NCI-H524 treated with DMSO at 0.1 percent for 48 hours (cell line): ENCODE data around the gene ATF4.
"Not testable (repeated sequence)": the region's sequence is repeated elsewhere in the genome, so short reads cannot be mapped to it uniquely, and the experiment has no call there.

Source experiments
- DNase-seq: peaks from one replicate; lab custom pipeline; 2025; lab: John Stamatoyannopoulos, UW

ATF4 gene

DNA sequence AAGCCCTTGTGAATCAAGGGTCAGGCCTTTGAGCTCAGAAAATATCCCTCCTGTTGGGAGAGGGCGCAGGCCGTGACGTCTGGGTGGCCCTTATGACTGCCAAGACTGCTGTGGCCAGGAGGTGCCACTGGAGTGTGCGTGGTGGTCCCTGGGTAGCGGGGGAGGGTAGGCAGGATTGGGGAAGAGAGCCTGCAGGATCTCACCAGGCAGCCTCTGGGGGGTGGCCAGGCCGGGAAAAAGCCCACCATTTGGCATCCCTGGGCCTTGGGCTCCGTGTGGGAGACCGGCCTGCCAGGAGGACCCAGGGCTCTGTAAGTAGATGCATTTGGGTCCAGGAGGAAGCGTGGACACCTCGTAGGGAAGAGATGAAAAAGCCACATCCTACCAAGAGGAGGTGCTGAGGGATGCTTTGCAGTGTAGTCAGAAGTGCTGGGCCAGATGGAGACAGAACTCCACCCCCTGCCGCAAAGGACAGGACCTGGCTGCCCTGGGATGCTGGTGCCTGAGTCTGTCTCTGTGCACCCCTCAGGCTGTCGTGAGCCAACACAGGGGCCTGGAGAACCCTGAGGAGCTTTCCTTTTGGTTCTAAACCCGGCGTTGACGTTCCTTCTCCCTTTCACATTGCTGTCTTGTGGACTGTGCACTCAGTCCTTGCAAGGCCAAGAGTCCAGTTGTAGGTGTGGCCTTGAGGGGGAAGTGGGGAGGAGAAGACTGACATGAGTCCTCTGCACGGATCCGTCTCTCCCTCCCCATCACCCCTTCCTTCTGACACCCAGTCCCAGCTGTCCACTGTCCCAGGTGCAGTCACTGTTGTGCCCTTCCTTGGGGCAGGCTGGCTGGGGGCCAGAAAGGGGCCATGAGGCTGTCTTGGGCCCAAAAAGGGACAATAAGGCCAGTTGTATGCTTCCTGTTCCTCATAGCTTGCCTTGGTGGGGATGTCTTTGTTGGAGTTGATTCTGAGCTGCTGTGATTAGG, 31.0 kb upstream of the ATF4 start:
- DNase-seq = no peak

GRCh38 chr22:39490135-39490798, 30.1 kb upstream of the ATF4 start:
- peak; percentile 40 for DNase-seq

DNA sequence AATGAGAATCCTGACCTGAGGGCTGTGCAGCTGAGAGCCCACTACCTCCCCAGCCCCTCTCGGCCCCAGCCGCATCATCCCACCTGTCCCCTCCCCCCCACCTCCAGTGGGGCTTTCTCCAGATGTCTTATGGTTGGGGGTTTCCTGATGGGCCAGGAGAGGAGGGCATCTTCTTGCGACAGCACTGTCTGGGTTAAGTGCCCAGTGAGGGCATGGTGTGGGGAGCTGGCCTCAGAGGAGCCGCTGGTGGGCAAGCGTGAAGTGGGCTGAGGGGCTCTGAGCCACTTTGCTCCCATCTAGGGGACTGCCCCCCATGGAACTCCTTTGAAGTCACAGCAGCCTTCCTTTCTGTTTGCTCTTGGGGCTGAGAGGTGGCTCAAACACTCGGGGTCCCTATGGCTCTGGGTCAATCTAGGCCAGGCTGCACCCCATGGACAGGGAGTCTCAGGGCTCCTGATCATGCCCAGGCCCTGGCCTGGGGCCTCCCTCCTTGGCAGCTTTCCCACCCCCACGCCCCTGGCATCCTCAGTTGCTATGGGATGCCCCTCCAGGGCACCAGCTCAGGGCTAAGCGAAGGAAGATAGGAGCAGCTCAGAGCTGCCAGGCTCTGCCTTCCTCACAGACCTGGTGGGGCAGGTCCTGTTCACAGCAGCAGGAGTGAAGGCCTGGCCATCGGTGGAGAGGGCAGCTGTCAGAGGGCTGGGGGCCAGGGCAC, 29.2 kb upstream of the ATF4 start:
- DNase-seq = no peak

DNA sequence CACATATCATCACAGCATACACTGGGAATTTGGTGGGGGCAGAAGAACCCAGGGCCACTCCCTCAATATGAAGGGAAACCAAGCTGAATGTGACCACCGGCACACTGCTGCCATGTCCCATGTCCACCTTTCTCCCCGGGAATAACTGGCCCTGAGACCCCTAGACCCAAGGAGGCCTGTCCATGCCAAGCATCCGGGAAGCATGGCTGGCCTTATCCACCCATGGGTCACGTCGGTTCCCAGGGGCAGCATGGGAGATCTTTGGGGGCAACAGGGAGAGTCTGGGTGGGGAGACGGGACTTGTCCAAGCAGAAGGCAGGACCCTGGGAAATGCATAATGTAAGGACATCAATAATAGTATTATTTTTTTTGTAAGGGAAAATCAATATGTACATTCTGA, 28.7 kb upstream of the ATF4 start:
- DNase-seq = no peak

GRCh38 chr22:39492186-39492585, 28.2 kb upstream of the ATF4 start:
- no peak for DNase-seq

- no peak for DNase-seq
These were observed 26.6 kb upstream of the ATF4 start for GRCh38 chr22:39493759-39494158.

DNA sequence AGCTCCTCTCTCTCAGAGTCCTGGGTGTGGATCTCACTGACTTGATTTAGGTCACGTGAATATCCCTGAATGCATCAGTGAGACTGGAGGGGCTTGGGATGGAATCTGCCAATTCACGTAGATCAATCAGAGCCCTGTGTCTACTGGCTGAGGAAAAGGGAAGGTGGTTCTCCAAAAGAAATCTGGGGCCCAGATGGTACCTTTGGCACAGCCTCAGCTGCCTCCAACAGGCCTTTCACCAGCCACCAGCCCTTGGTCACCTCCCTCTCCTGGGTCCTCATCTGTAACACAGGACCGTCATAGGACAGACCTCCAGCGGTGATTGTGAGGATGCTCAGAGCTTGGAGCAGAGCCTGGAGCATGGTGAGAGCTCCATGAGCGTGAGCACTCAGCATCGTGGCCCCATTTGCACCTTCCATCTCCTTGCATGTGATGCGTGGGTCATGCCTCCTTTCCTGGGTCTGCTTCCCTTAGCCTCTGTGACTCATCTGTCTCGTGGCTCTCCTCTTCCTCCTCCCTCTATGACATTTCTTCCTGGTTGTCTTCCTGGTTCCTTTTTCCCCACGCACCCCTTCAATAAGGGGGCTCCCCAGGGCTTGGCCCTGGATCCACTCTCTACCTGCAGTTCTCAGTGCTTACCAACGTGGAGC, 25.8 kb upstream of the ATF4 start:
- no peak for DNase-seq

DNA sequence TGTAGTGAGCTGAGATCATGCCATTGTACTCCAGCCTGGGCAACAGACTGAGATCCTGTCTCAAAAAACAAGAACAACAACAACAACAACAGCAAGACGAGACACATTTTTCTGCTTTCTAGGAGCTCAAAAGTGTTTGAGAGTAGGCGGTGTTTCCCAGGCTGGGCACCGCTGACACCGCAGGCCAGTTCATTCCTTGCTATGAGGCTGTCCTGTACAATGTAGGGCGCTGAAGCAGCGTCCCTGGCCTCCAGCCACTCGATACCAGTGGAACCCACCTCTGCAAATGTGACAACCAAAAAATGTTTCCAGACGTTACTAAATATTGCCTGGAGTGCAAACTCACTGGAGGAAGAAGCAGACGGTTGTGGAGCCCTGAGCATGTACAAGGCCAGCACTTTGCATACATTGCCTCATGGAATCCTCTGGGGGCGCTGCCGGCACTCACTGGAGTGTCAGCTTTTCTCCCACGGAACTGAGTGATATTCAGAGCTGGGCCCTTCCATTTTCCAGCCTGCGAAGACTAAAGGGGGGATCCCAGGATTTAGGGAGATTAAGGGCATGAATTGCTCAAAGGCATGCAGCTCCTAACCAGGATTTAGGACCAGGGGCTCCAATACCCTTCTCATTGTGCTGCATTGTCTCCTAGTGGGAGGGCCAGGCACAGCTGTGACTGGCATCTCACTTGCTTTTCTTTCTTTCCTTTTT, 24.1 kb upstream of the ATF4 start:
- no peak for DNase-seq

DNA sequence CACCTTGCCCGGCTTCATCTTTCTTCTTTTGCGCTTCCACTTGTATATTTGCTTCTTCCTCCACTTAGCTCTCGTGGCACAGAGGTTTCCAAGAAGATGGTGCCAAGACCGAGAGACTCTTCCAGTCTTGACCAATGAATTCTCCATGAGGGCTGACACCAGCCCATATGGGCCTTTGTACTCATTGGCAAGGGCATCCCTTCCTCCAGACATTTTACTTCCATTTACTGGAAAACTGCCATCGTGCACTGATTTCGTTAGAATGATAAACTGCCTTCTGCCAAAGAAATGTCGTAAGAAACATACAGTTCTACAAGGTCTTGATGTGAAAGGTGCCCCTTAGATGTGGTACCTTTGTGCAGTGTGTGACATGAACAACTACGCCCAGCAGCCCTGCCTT, 22.9 kb upstream of the ATF4 start:
- no peak for DNase-seq

DNA sequence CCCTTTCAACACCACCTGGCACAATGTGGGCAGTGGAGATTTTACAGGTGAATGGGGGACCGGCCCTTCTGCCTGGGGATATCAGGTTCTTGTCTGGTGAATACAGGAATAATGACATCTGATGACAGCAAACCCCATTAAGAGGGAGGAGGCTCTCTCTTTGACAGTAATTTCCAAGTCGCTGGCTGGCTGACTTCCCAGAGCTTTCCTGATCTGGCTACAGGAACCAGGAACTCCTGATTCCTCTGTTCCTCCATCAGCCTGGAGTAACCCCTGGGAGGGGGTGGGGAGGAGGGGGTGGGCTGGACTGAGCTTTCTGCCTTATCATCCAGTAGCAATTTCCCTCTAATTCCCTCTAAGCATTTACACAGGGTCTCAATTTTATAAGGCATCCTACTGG, 22.0 kb upstream of the ATF4 start:
- no peak for DNase-seq

- DNase-seq = no peak
These were observed 21.6 kb upstream of the ATF4 start for GRCh38 chr22:39498802-39499201.

DNA sequence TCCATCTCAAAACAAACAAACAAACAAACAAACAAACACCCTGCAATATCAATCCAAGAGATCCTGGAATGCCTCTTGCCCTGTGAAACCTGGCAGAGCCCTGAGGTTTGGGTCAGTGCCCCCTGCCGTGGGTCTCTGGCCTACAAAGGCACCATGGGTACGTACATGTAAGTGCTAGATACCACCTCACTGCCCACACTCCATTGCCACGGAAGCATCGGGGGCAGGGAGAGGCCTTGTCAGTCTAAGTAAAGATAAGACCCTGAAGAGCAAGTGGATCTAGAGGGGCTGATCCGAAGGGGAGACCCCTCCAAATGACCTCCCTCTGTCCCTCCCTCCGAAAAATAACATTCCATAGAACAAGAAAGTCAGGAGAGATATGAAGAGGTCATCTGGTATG, 20.3 kb upstream of the ATF4 start:
- DNase-seq = no peak

DNA sequence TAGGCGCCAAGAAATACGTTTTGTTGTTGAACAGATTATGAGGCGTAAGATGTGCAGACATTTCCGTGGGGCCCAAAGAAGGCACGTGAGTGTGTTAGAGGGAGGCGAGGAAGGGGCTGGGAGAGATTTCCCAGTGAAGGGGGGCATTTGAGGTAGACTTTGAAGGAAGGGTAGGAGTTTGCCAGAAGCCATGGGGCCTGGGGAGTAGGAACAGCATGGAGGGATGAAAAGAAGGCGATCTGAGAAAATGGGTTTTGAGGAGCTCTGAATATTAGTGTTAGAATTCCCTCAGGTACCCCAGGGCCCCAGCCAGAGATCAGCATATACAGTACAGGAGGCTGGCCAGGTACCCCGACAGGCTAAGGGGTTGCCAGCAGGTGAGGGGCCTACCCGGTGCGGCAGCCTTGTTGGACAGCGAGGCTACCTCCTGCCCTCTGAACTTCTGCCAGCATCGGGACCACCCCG, 18.7 kb upstream of the ATF4 start:
- no peak for DNase-seq

- peak; percentile 45 for DNase-seq
These were observed 18.1 kb upstream of the ATF4 start, which contains the start of gene MIEF1 for GRCh38 chr22:39502109-39502788. Gene MIEF1, plus strand, starts transcription at chr22:39502290. Its CDS starts 9,005 bp downstream, at chr22:39511295.

DNA sequence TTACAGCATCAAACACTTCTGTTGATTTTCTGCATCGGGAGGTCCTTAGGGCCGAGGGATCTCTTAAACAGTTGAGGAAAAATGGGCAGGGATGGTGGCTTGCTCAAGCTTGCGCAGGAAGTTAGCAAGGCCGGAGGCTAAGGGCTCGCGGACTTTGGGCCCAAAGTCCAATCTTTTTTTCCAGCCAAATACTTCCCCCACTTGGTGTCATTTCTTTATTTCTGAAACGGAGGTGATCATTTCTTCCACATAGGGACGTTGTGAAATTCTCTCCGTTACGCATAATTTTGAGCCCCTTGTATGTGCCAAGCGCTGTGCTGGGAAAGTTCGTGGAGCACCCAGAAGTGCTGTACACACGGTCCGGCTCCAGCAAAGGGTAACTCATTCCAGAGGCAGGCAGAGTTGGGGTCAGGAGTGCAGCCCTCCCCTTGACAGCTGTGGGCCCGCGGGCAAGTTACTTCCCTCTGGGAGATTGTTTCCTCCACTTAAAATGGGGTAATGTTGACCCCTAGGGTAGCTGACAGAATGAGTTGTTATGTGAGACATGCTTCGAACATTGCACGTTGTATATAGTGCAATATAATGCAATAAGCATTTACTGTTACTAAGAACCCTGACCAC, 17.5 kb upstream of the ATF4 start:
- DNase-seq = no peak

- DNase-seq = no peak
These were observed 16.7 kb upstream of the ATF4 start for GRCh38 chr22:39503630-39504029.

DNA sequence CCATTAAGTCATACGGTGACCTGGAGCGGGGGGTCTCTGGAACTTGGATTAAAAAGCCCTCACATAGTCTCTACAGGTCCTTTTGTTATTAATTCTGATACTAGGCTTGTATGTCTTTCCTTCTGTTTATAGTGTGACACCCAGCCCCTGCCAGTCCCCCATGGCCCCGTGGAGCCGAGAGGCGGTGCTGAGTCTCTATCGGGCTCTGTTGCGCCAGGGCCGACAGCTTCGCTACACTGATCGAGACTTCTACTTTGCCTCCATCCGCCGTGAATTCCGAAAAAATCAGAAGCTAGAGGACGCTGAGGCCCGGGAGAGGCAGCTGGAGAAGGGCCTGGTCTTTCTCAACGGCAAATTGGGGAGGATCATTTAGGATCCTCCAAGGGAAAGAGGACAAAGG, 16.3 kb upstream of the ATF4 start:
- no peak for DNase-seq

GRCh38 chr22:39507021-39507420, 13.3 kb upstream of the ATF4 start:
- DNase-seq = not testable (repeated sequence)

DNA sequence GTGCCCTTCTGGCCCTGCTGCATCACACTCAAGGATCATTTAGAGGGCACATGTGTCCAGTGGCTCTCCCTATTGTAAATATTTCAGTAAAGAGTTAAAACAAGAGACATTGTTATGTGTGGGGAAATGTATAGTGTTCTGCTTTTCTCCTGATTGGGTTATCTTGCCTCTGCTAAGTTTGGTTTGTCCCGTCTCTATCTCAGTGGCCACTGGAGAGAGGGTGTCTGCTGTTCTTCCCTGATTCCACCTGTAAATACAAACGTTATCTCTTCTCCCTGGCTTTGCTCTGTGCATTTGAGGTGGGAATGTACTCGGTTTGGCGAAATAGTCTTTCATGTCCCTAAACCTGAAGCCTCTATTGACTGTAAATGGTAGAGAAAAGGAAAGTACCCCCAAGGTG, 12.0 kb upstream of the ATF4 start:
- no peak for DNase-seq

DNA sequence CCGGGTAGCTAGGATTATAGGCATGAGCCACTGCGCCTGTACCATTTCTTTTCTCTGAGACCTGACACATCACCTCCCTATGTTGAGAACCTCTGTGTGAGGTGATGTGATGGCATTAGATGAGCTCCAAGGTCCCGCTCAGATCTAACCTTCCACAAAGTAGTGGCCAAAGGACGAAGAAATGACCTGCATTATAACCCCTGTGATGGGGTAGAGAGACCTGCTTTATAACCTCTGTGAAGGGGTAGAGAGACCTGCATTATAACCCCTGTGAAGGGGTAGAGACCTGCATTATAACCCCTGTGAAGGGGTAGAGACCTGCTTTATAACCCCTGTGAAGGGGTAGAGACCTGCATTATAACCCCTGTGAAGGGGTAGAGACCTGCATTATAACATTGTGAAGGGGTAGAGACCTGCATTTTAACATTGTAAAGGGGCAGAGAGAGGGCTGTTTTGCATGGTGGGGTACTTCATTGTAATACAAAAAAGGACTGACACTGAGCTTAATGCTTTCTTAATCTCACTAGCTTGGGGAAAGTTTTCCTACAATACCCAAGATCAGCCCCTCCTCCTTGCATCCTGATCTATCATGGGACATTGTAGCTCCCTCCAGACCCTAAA, 9.7 kb upstream of the ATF4 start:
- DNase-seq = no peak
